ENCODE data around the gene WWOX. TPM values are rescaled to one million over a fixed set of nuclear protein-coding genes. Genes with fewer than 3 reads are reported as not detected.

WWOX gene
- polyA plus RNA-seq, 1 donor from 2014 or later: 25.6 TPM

DNA sequence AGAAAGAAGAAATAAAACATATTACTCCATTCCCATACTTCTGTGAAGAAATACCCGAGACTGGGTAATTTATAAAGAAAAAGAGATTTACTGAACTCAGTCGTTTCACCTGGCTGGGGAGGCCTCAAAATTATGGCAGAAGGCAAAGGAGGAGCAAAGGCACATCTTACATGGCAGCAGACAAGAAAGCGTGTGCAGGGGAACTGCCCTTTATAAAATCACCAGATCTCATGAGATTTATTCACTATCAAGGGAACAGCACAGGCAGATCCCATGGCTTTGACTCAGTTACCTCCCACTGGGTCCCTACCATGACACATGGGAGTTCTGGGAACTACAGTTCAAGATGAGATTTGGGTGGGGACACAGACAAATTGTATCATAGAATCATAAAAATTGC lies 365.4 kb downstream of the WWOX start:
- Histone ChIP-seq H2AFZ (ENCODE audit: low read depth, low read length) (no peak overlapping the region), H3K9me2 (ENCODE audit: insufficient read depth, low read length) (no peaks in the 10 kb centered on the region), H3K36me3 (ENCODE audit: insufficient read depth, low read length) (no peaks in the 10 kb centered on the region), H4K20me1 (ENCODE audit: insufficient read depth) (no peaks in the 10 kb centered on the region), H3K79me2 (replicated peaks; ENCODE audit: insufficient read depth, low read length) (no peaks in the 10 kb centered on the region), H3K9ac (ENCODE audit: low read length) (no peak overlapping the region), H3K4me2 (ENCODE audit: low read length) (no peak overlapping the region), H3K9me3 (ENCODE audit: low read length) (no peaks in the 10 kb centered on the region), H3F3A (ENCODE audit: insufficient read depth, low read length, poor library complexity, severe bottlenecking) (peaks cover 13% of the 10 kb centered on the region), H3K27ac (ENCODE audit: low read length) (no peak overlapping the region), H3K27me3 (ENCODE audit: insufficient read depth, low read depth, low read length) (no peaks in the 10 kb centered on the region), H3K4me3 (ENCODE audit: low read length) (no peak overlapping the region)
- TF ChIP-seq EP300 (conservative IDR thresholded peaks at IDR 0.05; ENCODE audit: poor library complexity, severe bottlenecking): no peak
- TF ChIP-seq, protein P1, sequence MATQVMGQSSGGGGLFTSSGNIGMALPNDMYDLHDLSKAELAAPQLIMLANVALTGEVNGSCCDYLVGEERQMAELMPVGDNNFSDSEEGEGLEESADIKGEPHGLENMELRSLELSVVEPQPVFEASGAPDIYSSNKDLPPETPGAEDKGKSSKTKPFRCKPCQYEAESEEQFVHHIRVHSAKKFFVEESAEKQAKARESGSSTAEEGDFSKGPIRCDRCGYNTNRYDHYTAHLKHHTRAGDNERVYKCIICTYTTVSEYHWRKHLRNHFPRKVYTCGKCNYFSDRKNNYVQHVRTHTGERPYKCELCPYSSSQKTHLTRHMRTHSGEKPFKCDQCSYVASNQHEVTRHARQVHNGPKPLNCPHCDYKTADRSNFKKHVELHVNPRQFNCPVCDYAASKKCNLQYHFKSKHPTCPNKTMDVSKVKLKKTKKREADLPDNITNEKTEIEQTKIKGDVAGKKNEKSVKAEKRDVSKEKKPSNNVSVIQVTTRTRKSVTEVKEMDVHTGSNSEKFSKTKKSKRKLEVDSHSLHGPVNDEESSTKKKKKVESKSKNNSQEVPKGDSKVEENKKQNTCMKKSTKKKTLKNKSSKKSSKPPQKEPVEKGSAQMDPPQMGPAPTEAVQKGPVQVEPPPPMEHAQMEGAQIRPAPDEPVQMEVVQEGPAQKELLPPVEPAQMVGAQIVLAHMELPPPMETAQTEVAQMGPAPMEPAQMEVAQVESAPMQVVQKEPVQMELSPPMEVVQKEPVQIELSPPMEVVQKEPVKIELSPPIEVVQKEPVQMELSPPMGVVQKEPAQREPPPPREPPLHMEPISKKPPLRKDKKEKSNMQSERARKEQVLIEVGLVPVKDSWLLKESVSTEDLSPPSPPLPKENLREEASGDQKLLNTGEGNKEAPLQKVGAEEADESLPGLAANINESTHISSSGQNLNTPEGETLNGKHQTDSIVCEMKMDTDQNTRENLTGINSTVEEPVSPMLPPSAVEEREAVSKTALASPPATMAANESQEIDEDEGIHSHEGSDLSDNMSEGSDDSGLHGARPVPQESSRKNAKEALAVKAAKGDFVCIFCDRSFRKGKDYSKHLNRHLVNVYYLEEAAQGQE (IDR thresholded peaks at IDR 0.05; ENCODE audit: borderline replicate concordance): no peak
- no peak for TF ChIP-seq TAF1 (IDR thresholded peaks at IDR 0.05; ENCODE audit: low read depth)

- Histone ChIP-seq H3K4me2 (ENCODE audit: low read length) (no peak overlapping the region), H3K27me3 (ENCODE audit: insufficient read depth, low read depth, low read length) (no peaks in the 10 kb centered on the region), H3K9me2 (ENCODE audit: insufficient read depth, low read length) (no peaks in the 10 kb centered on the region), H3F3A (ENCODE audit: insufficient read depth, low read length, poor library complexity, severe bottlenecking) (peaks cover 13% of the 10 kb centered on the region), H2AFZ (ENCODE audit: low read depth, low read length) (no peak overlapping the region), H3K9ac (ENCODE audit: low read length) (no peak overlapping the region), H3K4me3 (ENCODE audit: low read length) (no peak overlapping the region), H4K20me1 (ENCODE audit: insufficient read depth) (no peaks in the 10 kb centered on the region), H3K36me3 (ENCODE audit: insufficient read depth, low read length) (no peaks in the 10 kb centered on the region), H3K27ac (ENCODE audit: low read length) (no peak overlapping the region), H3K9me3 (ENCODE audit: low read length) (no peaks in the 10 kb centered on the region), H3K79me2 (replicated peaks; ENCODE audit: insufficient read depth, low read length) (no peaks in the 10 kb centered on the region)
- TF ChIP-seq EP300 (conservative IDR thresholded peaks at IDR 0.05; ENCODE audit: poor library complexity, severe bottlenecking): no peak
These were observed 366.3 kb downstream of the WWOX start for GRCh38 chr16:78465730-78466129.

- no peak overlapping the region for H2AFZ ChIP-seq (ENCODE audit: low read depth, low read length)
- H3K27ac ChIP-seq (ENCODE audit: low read length): no peak overlapping the region
- no peak overlapping the region for H3K4me3 ChIP-seq (ENCODE audit: low read length)
- H3K9ac ChIP-seq (ENCODE audit: low read length): no peak overlapping the region
- no peaks in the 10 kb centered on the region for H3K9me2 ChIP-seq (ENCODE audit: insufficient read depth, low read length)
- no peaks in the 10 kb centered on the region for H3F3A ChIP-seq (ENCODE audit: insufficient read depth, low read length, poor library complexity, severe bottlenecking)
- no peaks in the 10 kb centered on the region for H3K79me2 ChIP-seq (replicated peaks; ENCODE audit: insufficient read depth, low read length)
- no peaks in the 10 kb centered on the region for H3K9me3 ChIP-seq (ENCODE audit: low read length)
- no peaks in the 10 kb centered on the region for H4K20me1 ChIP-seq (ENCODE audit: insufficient read depth)
- TF ChIP-seq TAF1 (IDR thresholded peaks at IDR 0.05; ENCODE audit: low read depth): no peak
- no peak for TF ChIP-seq RAD21 (conservative IDR thresholded peaks at IDR 0.05)
- TF ChIP-seq EZH2 (IDR thresholded peaks at IDR 0.05; ENCODE audit: borderline replicate concordance, insufficient read depth, low read length, poor library complexity, severe bottlenecking): no peak
- TF ChIP-seq EP300 (conservative IDR thresholded peaks at IDR 0.05; ENCODE audit: poor library complexity, severe bottlenecking): no peak
- TF ChIP-seq MXI1 (conservative IDR thresholded peaks at IDR 0.05; ENCODE audit: poor library complexity, severe bottlenecking): no peak
- TF ChIP-seq, protein P2, sequence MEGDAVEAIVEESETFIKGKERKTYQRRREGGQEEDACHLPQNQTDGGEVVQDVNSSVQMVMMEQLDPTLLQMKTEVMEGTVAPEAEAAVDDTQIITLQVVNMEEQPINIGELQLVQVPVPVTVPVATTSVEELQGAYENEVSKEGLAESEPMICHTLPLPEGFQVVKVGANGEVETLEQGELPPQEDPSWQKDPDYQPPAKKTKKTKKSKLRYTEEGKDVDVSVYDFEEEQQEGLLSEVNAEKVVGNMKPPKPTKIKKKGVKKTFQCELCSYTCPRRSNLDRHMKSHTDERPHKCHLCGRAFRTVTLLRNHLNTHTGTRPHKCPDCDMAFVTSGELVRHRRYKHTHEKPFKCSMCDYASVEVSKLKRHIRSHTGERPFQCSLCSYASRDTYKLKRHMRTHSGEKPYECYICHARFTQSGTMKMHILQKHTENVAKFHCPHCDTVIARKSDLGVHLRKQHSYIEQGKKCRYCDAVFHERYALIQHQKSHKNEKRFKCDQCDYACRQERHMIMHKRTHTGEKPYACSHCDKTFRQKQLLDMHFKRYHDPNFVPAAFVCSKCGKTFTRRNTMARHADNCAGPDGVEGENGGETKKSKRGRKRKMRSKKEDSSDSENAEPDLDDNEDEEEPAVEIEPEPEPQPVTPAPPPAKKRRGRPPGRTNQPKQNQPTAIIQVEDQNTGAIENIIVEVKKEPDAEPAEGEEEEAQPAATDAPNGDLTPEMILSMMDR (IDR thresholded peaks at IDR 0.05; ENCODE audit: poor library complexity, severe bottlenecking): no peak
- TF ChIP-seq, protein P1 (IDR thresholded peaks at IDR 0.05; ENCODE audit: borderline replicate concordance): no peak
- TF ChIP-seq POLR2AphosphoS5 (IDR thresholded peaks at IDR 0.05): no peak
- no peak for TF ChIP-seq SMC3 (conservative IDR thresholded peaks at IDR 0.05; ENCODE audit: poor library complexity)
- no peaks in the 10 kb centered on the region for H3K27me3 ChIP-seq (ENCODE audit: insufficient read depth, low read depth, low read length)
- H3K4me2 ChIP-seq (ENCODE audit: low read length): no peak overlapping the region
- H3K36me3 ChIP-seq (ENCODE audit: insufficient read depth, low read length): no peaks in the 10 kb centered on the region
These were observed 370.3 kb downstream of the WWOX start for GRCh38 chr16:78469787-78470186.

All from neural cell (in vitro differentiated cells).